GM18870 (cell line): Measurements from ENCODE around the gene CCDC188.

Source experiments
- ATAC-seq: cut with Tn5 transposase; IDR thresholded peaks from one replicate; pipeline ENCODE4 v1.9.1; 2021; ENCODE audit warnings: moderate library complexity; ENCODE audit not compliant: unreplicated experiment

Gene CCDC188

GRCh38 chr22:20150381-20151275 is at the start of gene CCDC188:
TSS of gene CCDC188 (minus strand) at chr22:20151055. CDS start at chr22:20150986, 69 bp downstream.
- ATAC-seq: no peak

DNA sequence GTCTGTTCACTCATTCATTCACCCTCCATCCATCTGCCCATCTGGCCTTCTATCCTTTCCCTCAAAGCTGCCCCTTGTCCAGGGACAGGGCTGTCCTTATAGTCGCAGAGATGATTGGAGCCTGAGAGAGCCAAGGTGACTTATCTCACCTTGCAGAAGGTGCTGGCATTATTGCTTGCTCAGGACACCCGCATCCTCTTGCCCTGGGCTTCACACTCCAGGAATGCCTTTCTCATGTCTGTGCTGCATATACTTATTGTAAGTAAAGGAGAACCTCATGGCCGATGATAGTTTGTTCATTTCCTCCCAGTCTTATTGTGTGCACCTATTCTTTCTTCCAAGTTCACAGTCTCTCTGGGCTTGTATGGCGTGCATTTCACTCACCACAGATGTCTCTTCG is 49.1 kb upstream of the CCDC188 start:
- ATAC-seq: no peak

DNA sequence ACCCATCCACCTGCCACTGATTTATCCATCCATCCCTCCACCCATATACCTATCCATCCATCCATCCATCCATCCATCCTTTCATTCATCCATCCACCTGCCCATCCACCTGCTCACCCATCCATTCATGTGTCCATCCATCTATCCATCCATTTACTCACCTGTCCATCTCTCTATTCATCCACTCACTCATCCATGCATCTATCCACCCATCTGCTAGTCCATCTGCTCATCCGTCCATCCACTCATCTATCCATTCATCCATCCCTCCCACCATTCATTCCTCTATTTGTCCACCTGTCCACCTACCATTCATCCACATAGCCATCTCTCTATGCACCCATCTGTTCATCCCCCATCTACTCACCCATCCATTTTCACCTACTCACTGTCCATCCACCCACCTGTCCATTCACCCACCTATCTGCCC is 48.6 kb upstream of the CCDC188 start:
- no peak for ATAC-seq

DNA sequence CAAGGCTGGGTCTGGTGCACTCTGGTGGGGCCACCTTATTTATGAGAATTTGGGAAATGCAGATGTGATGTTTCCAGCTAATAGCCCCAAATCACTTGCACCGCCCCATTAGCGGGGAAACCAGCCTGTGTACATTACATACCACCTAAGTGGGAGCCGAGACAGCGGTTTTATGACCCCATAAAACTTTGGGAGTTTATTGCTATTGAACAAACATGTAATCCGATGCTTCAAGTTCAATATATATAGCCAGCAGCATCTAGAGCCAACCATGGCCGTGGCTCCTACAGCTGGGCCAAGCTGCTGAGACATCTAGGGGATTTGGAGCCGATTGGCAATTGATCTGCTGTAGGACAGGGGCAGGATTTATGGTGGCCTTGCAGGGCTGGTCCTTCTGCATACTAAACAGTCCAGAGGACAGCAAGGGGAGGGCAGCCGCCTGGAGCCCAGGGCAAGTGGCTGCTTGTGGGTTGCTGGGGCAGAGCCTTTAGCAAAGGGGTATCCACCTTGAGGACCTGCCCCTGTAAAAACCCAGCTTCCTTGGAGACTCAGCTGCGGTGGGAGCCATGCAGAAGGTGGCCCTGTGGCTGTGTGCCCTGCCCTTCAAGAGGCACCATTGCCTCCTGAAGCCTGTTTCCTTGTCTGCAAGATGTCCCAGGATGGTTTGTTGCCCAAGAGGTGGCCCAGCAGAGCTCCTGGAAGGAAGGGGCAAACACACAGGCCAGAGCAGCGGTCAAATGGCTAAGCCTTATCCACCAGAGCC is 47.9 kb upstream of the CCDC188 start:
- no peak for ATAC-seq

- ATAC-seq: no peak
Observed at GRCh38 chr22:20197407-20198030, 46.7 kb upstream of the CCDC188 start.

GRCh38 chr22:20196094-20196842 is 45.4 kb upstream of the CCDC188 start:
- no peak for ATAC-seq

- ATAC-seq: no peak
Observed at GRCh38 chr22:20194681-20195593, 44.1 kb upstream of the CCDC188 start.

GRCh38 chr22:20193761-20194494 is 43.1 kb upstream of the CCDC188 start:
- no peak for ATAC-seq

- no peak for ATAC-seq
Observed at GRCh38 chr22:20192972-20193760, 42.3 kb upstream of the CCDC188 start.

GRCh38 chr22:20192293-20192971 is 41.6 kb upstream of the CCDC188 start:
- ATAC-seq: no peak

- no peak for ATAC-seq
Observed at GRCh38 chr22:20191803-20192202, 40.9 kb upstream of the CCDC188 start.

- ATAC-seq: no peak
Observed at GRCh38 chr22:20191000-20191515, 40.2 kb upstream of the CCDC188 start.

GRCh38 chr22:20188567-20188877 is 37.7 kb upstream of the CCDC188 start:
- no peak for ATAC-seq

DNA sequence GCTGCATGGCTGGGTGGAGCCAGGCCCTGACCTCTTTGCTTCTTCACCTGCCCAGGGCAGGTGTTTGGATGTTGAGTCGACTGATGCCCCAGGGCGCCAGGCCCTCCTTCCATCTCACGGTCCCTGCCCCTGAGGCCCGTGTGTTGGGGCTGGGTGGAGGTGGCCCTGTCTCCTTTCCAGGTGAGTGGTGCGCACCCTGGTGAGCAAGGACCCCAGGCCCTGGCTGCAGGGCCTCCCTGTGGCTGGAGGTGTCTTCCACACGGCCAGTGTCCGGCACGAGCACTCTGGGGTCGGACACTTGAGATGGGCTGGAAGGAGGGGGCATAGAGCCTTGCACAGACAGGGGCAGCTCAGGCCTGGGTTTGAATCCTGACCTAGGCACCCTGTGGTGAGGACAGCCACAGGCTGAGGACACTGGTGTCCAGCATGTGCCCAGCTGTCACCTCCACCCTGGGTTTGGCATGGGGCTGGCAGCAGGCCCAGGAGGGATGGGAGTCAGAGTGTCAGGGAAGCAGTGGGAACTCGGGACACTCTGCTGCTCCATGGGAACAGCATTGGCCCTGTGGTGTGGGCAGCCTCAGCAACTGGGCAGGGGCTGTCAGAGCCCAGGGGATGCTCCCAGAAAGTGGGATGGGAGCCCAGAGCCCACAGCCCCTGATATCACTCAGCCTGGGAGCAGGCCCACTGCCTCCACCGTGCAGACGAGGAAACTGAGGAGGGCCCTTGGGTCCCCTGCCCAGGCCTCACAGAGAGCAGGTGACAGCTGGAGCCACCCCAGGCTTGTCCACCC is 37.1 kb upstream of the CCDC188 start:
- no peak for ATAC-seq

GRCh38 chr22:20186871-20187546 is 36.2 kb upstream of the CCDC188 start:
- no peak for ATAC-seq

- ATAC-seq: no peak
Observed at GRCh38 chr22:20186183-20186870, 35.5 kb upstream of the CCDC188 start.
